Measurements from ENCODE around the gene GRID2. TPM values are rescaled to one million over a fixed set of nuclear protein-coding genes. Genes with fewer than 3 reads are reported as not detected.

The GRID2 gene
- total RNA-seq, 4 donors from 2014 or later, result 0.16 TPM; not detected in 3

GRCh38 chr4:92657695-92658094, 353.9 kb downstream of the GRID2 start:
- no peak for DNase-seq
- no peak overlapping the region for H3K4me3 ChIP-seq
- intact Hi-C loops (cut with DNase I; ENCODE audit: low total_unique reads), result no loop called here

GRCh38 chr4:92658318-92658717, 354.6 kb downstream of the GRID2 start:
- Histone ChIP-seq H3K36me3 (no peaks in the 10 kb centered on the region), H3K9me3 (no peaks in the 10 kb centered on the region), H3K4me1 (no peaks in the 10 kb centered on the region), H3K27ac (no peak overlapping the region), H3K4me3 (no peak overlapping the region), H3K27me3 (no peaks in the 10 kb centered on the region)
- TF ChIP-seq CTCF (IDR thresholded peaks at IDR 0.05), result no peak
- TF ChIP-seq EP300 (IDR thresholded peaks at IDR 0.05; ENCODE audit: low read depth), result no peak
- TF ChIP-seq POLR2AphosphoS5 (IDR thresholded peaks at IDR 0.05), result no peak
- TF ChIP-seq POLR2A (IDR thresholded peaks at IDR 0.05), result no peak
- intact Hi-C loops (cut with DNase I; ENCODE audit: low total_unique reads) (no loop called here), in situ Hi-C loops (cut with MboI; ENCODE audit: low pct_ligation_motif_present in 1 of 4, low pct_unique_long_range_greater_than_20kb in 1 of 4, low sequenced_read_pairs in 3 of 4) (no loop called here)
- DNase-seq, result no peak
- 35 to 46% methylated on average over 2 of the region's 2 CpGs for WGBS, 2 donors (ENCODE audit: low coverage in 1 of 2)

More at GRCh38 chr4:92657695-92658094, 353.9 kb downstream of the GRID2 start:
- Histone ChIP-seq H3K9me3 (no peaks in the 10 kb centered on the region), H3K27ac (no peak overlapping the region), H3K4me1 (no peaks in the 10 kb centered on the region), H3K27me3 (no peaks in the 10 kb centered on the region), H3K36me3 (no peaks in the 10 kb centered on the region)
- no peak for TF ChIP-seq CTCF (IDR thresholded peaks at IDR 0.05)
- TF ChIP-seq POLR2A (IDR thresholded peaks at IDR 0.05), result no peak
- no peak for TF ChIP-seq POLR2AphosphoS5 (IDR thresholded peaks at IDR 0.05)
- no peak for TF ChIP-seq EP300 (IDR thresholded peaks at IDR 0.05; ENCODE audit: low read depth)
- in situ Hi-C loops (cut with MboI; ENCODE audit: low pct_ligation_motif_present in 1 of 4, low pct_unique_long_range_greater_than_20kb in 1 of 4, low sequenced_read_pairs in 3 of 4), result no loop called here

DNA sequence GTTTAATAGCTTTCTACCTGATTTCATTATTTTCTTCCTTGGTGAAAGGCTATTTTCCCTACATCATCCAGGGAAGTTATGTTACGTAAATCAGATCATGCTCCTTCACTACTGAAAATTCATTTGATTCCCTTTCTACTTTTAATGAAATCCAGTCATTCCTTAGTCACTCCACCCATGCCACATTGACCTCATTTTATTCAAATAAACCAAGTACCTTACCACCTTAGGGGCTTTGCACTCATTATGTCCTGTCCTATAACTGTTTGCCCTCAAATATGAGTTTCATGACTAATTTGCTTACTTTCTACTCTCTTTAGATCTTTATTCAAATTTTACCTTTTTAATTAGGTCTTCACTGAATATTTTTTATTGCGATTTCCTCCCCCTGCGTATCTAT, 374.0 kb downstream of the GRID2 start:
- no peak overlapping the region for H3K4me3 ChIP-seq
- no peaks in the 10 kb centered on the region for H3K4me1 ChIP-seq
- no peaks in the 10 kb centered on the region for H3K9me3 ChIP-seq
- in situ Hi-C loops (cut with MboI; ENCODE audit: low pct_ligation_motif_present in 1 of 4, low pct_unique_long_range_greater_than_20kb in 1 of 4, low sequenced_read_pairs in 3 of 4) (no loop called here), intact Hi-C loops (cut with DNase I; ENCODE audit: low total_unique reads) (no loop called here)
- TF ChIP-seq POLR2AphosphoS5 (IDR thresholded peaks at IDR 0.05) (no peak), EP300 (IDR thresholded peaks at IDR 0.05; ENCODE audit: low read depth) (no peak), CTCF (IDR thresholded peaks at IDR 0.05) (no peak), POLR2A (IDR thresholded peaks at IDR 0.05) (no peak)
- no peaks in the 10 kb centered on the region for H3K27me3 ChIP-seq
- no peak overlapping the region for H3K27ac ChIP-seq
- no peak for DNase-seq
- H3K36me3 ChIP-seq, result no peaks in the 10 kb centered on the region
- WGBS, 2 donors (ENCODE audit: low coverage in 1 of 2), result 89 to 100% methylated on average over 3 of the region's 3 CpGs

GRCh38 chr4:92678292-92678691, 374.5 kb downstream of the GRID2 start:
- 74 to 87% methylated on average over 4 of the region's 4 CpGs for WGBS, 2 donors (ENCODE audit: low coverage in 1 of 2)
- intact Hi-C loops (cut with DNase I; ENCODE audit: low total_unique reads), result no loop called here
- in situ Hi-C loops (cut with MboI; ENCODE audit: low pct_ligation_motif_present in 1 of 4, low pct_unique_long_range_greater_than_20kb in 1 of 4, low sequenced_read_pairs in 3 of 4), result no loop called here

More at GRCh38 chr4:92678292-92678691, 374.5 kb downstream of the GRID2 start:
- no peak for DNase-seq
- no peak overlapping the region for H3K27ac ChIP-seq
- no peak overlapping the region for H3K4me3 ChIP-seq
- H3K4me1 ChIP-seq, result no peaks in the 10 kb centered on the region
- no peaks in the 10 kb centered on the region for H3K36me3 ChIP-seq
- H3K9me3 ChIP-seq, result no peaks in the 10 kb centered on the region
- no peak for TF ChIP-seq CTCF (IDR thresholded peaks at IDR 0.05)
- TF ChIP-seq POLR2AphosphoS5 (IDR thresholded peaks at IDR 0.05), result no peak
- no peak for TF ChIP-seq POLR2A (IDR thresholded peaks at IDR 0.05)
- TF ChIP-seq EP300 (IDR thresholded peaks at IDR 0.05; ENCODE audit: low read depth), result no peak
- no peaks in the 10 kb centered on the region for H3K27me3 ChIP-seq

Measured in transverse colon (tissue), 4 donors.